GM21737 (cell line): ENCODE measurements around the gene WDR83.
A peak's percentile ranks its signal among the peaks of the same experiment; 100 is the strongest.
"Not testable (repeated sequence)": the region's sequence is repeated elsewhere in the genome, so short reads cannot be mapped to it uniquely, and the experiment has no call there.

ENCODE experiments used
- ATAC-seq: cut with Tn5 transposase; IDR thresholded peaks from one replicate; pipeline ENCODE4 v1.9.1; 2021; ENCODE audit warnings: mild to moderate bottlenecking, moderate library complexity; ENCODE audit not compliant: unreplicated experiment

WDR83 gene

GRCh38 chr19:12681074-12681987, 14.7 kb downstream of the WDR83 start, which contains the start of gene DHPS:
TSS of gene DHPS (minus strand) at chr19:12681880. CDS start at chr19:12681766, 114 bp downstream.
- peak; percentile 62 for ATAC-seq

GRCh38 chr19:12685831-12686230, 19.2 kb downstream of the WDR83 start:
- no peak for ATAC-seq

DNA sequence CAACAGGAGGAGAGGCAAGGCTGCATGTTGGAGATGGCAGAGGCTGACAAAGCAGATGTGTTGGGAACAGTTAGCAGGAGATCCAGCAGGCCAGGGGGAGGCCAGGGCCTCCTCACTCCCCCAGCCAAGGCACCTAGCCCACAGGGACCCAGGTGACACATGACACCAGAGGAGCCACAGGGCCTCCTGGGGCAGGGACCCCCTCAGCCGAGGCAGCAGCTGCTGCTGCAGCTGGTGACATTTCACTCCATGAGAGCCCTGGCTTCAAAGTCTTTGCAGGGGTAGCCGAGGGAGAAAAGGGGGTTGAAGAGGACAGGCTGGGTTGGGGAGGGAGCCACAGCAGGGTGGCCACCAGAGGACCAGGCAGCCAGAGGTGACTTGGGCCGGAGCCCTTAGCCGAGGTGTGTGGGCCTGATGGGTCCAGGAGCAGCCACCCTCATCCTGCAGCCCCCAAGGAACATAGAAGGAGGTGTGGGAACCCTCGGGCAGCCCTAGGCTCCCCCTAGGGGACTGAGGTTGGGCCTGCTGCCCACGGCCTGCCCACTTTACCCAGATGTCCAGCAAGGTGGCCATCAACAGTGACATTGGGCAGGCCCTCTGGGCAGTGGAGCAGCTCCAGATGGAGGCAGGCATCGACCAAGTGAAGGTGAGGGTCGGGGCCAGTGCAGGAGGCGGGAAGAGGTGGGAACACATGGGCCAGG, 21.0 kb downstream of the WDR83 start, which contains the start of gene GNG14:
Gene GNG14, plus strand, starts transcription at position 503 of the 701 bp plus-strand sequence. Its CDS starts 51 bp downstream, at position 554.
- no peak for ATAC-seq

DNA sequence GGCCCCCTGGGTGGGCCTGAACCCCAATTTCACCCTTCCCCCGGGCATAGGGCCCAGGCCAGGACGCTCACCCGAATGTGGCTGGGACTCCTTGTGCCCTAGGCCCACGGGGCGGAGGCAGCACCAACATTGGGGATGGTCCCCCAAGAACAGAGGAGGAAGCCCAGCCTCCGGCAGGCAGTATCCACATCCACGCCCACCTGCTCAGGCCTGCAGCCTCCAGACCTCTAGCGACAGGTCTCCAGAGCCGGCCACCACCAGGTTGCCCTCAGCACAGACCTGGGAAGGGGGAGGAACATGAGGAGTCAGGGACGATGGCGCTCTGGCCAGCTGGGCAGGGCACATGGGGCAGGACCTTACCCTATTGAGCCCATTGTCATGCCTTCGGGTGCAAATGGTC, 22.4 kb downstream of the WDR83 start:
- ATAC-seq = no peak

DNA sequence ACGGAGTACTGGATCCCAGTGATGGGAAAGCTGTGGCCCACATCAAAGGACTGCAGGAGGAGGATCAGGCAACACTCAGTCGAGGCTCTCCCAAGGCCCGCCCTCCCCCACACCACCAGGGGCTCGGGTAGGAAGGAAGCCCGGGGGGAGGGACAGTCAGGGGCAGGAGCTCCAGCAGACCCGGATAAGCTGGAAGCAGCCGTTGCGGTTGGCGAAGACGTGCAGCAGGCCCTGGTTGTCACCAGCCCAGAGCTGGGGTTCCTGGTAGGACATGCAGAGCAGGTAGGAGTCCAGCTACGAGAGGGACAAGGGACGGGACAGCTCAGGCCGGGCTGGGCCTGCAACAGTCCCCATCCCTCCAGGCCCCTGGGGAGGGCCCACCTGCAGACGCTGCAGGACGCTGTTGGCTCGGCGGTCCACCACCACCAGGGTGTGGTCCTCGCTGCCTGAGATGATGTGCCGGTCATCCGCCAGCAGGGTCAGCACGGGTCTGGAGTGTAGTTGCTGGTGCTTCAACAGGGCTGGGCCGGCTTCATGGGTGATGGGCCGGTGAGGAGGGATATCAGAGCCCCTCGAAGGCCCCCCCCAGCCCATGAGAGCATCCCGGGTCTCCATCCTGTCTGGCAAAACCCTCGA, 23.1 kb downstream of the WDR83 start:
- no peak for ATAC-seq

DNA sequence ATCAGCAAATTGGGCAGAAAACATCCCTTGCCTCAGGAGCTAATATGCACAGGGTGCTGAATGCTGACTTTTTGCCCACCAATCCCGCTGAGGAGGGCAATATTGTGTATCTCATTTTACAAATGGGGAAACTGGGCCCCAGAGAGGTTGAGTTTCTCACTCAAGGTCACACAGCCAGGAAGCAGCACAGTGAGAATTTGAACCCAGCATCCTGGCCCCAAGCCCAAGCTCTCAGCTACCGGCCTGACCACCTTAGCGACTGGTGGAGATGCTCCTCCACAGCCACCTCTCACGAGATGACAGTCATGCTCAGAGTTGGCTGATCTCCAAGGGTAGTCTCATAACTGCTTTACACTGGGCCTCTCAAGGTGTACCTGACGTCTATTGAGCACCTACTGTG, 26.4 kb downstream of the WDR83 start:
- ATAC-seq = no peak

DNA sequence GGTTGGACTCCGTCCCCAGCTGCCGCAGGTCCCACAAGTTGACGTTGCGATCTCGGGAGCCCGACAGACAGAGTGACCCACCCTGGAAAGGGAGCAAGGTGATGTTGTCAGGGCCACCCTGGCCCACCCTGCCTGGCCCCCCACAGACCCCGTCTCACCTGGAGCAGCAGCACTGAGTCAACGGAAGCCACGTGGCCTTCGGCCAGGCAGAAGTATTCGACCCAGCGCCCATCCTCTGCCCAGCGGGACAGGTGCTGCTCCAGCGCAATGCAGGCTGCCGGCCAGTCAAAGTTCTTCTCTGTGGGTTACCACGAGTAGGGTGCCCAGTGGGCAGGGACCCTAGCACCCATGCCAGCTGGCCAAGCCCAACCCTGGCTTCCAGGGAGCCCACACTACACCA, 28.0 kb downstream of the WDR83 start:
- no peak for ATAC-seq

DNA sequence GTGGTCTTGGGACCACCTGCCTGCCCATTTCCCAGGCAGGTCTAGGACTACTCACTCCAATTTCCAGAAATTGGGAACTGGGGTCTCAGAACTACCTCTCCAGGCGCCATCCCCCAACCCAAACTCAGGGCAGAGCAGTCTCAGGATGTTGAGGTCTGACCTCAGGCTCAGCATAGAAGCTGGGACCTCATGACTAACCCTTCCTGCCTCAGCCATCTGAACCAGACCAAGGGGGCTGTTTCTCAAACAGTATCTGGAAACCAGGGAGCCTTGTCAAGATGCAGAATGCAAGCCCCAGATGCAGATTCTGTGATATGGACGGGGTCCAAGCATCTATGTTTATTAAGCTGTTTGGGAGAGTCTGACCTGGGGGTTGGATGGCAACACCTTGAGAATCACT, 28.5 kb downstream of the WDR83 start:
- ATAC-seq = no peak

DNA sequence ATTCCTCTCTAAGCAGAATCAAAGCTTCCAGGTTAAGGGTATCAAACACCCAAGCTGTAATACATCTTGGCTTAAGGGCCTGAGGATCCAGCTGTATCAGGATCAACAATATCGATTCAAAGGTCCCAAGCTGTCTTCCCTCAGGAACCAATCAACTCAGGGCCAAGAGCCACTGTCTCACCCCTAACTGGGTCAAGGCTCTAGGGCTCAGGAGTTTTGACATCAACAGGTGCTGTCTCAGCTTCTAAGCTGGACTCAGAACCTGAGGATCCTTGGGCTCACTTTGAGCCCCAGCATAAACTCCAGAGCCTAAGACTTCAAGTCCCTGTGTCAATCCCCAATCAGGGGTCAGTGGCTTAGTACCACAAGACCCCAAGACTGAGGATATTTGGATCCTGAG, 28.9 kb downstream of the WDR83 start:
- ATAC-seq = no peak

- peak; percentile 7 for ATAC-seq
Measured at GRCh38 chr19:12695997-12696365, 29.4 kb downstream of the WDR83 start.

DNA sequence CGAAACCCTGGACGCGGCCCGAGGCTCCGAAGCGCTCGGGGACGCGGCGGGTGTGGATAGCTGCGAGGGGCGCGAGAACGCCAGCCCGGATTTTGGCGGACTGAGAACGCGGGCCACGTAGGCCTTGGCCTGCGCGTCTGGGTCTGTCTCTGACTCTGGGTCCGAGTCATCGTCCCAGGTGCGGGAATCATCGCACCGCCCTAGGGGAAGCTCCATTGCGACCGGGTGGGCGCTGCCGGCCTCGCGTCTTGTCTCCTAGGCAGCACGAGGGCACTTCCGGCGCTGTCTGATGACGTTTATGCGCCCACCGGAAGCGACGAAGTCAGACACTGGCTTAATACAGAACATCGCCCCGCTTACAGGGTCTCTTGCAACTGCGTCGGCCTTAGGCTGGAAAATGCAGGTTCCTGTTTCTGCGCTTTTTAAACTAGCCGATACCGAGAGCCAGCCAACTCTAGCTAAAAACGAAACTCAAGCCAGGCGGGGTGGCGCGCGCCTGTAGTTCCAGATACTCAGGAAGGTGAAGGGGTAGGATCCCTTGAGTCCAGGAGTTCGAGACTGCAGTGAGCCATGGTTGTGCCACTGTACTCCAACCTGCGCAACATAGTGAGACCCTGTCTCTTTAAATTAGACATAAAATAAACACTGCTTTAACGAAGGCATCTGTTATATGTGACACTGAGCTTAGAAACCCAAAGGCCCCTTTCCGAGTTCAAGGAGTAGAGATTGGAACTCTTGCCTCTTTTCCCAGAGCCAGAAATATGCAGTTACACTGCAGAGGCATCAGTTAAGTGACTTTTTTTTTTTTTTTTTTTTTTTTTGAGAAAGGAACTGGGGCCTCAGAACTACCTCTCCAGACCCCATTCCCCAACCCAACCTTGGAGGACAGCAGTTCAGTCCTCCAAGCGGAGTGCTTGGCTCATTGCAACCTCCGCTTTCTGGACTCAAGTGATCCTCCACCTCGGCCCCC, 30.0 kb downstream of the WDR83 start, which contains the start of gene FBXW9:
Gene FBXW9, minus strand, starts transcription at position 266 of the 970 bp plus-strand sequence. Its CDS starts 50 bp downstream, at position 216.
- ATAC-seq = peak; percentile 75

- ATAC-seq = not testable (repeated sequence)
Measured at GRCh38 chr19:12697425-12697824, 30.8 kb downstream of the WDR83 start.

DNA sequence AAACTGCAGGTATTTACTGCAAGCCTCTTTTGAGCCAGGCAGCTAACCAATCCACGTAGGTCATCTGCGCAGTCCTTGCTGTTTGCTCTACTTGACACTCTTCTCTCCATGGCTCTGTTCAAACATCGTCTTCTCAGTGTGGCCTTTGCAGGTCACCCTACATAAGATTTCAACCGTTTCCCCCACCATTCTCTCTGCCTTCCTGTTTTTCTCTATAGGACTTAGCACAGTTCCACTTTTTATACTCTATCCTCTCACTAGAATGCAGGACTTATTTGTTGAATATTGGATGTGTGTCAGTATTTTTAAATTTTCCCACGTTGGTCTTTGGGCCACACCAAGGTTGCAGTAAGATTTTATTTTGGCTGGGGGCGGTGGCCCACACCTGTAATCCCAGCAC, 31.5 kb downstream of the WDR83 start:
- ATAC-seq = no peak

- ATAC-seq = no peak
Measured at GRCh38 chr19:12701596-12702282, 35.1 kb downstream of the WDR83 start.

- no peak for ATAC-seq
Measured at GRCh38 chr19:12703046-12703445, 36.4 kb downstream of the WDR83 start.

GRCh38 chr19:12705169-12705568, 38.6 kb downstream of the WDR83 start:
- ATAC-seq = no peak

DNA sequence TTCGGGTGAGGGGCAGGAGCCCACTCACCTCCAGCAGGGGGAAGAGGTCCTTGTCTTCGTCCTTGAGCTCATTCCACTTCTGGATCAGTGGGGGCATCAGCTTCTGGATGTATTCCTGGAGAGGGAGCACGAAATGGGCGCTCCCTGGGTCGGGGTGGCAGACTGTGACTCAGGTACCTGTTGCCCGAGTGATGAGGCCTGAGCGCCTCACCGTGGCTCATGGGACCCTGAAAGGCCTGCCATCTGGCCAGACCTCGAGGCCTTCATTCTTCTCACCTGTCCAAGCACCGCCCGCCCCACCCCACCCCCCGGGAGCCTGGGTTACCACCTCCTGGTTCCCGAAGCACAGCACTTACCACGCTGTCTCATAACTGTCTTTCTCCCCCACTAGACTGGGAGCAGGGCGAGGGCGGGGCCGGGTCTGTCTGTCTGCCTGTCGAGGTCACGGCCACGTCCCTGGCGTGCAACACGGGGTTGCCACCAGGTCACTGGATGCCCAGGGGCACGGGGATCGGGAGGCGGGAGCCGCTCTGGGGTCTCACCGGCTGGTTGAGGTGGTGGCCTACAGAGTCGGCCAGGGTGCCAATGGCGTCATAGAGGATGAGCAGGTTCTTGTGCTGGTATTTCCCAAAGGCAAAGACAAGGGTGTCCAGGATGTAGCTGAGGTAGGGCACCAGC, 39.2 kb downstream of the WDR83 start:
- no peak for ATAC-seq

DNA sequence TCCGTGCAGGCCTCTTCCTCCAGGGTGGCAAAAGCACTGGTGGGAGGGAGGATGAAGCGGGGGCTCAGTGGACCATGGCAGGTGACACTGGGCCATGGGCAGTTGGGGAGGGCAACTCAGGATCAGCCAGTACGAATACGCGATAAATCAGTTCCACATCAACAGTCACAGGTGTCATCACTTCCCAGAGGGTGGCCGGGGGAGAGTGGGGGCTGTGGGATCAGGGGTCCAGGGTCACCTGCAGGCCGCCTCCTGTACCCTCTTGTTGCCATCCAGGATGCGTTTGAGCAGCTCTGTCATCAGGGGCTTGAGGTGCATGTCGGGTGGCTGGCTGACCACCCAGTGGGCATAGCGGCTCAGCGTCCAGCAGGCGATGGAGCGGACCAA, 39.7 kb downstream of the WDR83 start:
- ATAC-seq = no peak

DNA sequence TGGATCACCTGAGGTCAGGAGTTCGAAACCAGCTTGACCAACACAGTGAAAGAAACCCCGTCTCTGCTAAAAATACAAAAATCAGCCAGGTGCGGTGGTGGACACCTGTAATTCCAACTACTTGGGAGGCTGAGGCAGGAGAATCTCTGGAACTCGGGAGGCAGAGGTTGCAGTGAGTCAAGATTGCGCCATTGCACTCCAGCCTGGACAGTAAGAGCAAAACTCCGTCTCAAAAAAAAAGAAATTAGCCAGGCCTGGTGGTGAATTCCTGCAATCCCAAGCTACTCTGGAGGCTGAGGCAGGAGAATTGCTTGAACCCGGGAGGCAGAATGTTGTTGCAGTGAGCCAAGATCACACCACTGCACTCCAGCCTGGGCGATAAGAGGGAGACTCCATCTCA, 42.0 kb downstream of the WDR83 start:
- ATAC-seq = no peak
